ENCODE results near the gene WWC1. TPM values are rescaled to one million over a fixed set of nuclear protein-coding genes. Genes with fewer than 3 reads are reported as not detected.

The WWC1 gene
- total and polyA plus RNA-seq, 7 experiments from 2014 or later: 0.02 to 1.4 (median 0.66) TPM; not detected in 1

DNA sequence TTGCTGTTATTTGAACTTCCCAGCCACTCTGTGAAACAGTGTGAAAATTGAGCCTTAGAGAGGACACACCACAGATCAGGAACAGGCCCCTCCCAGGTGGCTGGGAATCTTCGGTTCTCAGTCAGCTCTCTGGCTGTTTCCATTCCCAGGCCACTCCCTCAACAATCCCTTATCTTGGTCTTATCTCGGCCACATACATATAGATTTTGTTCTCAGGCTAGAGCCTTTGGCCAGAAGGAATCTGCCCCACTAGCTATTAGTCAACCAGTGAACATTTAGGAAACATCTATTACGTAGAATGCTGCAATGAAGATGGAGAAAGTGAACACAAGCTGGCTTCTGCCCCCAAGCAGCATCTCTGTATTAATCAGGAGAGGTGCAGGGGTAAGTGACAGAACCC lies 21.0 kb upstream of the WWC1 start:
- intact Hi-C loops (cut with micrococcal nuclease): no loop called here
- ChIA-PET CTCF (no interaction called here), POLR2A (no interaction called here)
- no peaks in the 10 kb centered on the region for H3K9me3 ChIP-seq (ENCODE audit: control insufficient read depth in 2 of 3, low read length in 3 of 3)
- Mint-ChIP-seq H3K27me3 (peaks cover 0 to 21% (median 15%) of the 10 kb centered on the region in 5 donors), H3K4me1 (peaks cover 6 to 15% (median 10%) of the 10 kb centered on the region in 7 donors), H3K27ac (no peak overlapping the region), H3K9me3 (no peaks in the 10 kb centered on the region), H3K4me3 (peak overlapping the region in 1 of 10 donors; percentile 29), H3K36me3 (no peaks in the 10 kb centered on the region)
- no peak overlapping the region for H3K4me3 ChIP-seq (ENCODE audit: low read length)
- no peak overlapping the region for H3K27ac ChIP-seq (ENCODE audit: low read depth, low read length)
- no peaks in the 10 kb centered on the region for H3K36me3 ChIP-seq (ENCODE audit: control insufficient read depth in 2 of 3, insufficient read depth in 3 of 3, low read length in 3 of 3)
- DNase-seq (no peak), ATAC-seq (no peak)
- no peaks in the 10 kb centered on the region for H3K27me3 ChIP-seq (ENCODE audit: control insufficient read depth in 2 of 2, insufficient read depth in 2 of 2, low read length in 2 of 2)
- H3K4me1 ChIP-seq (ENCODE audit: control insufficient read depth in 2 of 2, insufficient read depth in 2 of 2, low read length in 2 of 2): peaks cover 0 to 7% of the 10 kb centered on the region in 2 donors

DNA sequence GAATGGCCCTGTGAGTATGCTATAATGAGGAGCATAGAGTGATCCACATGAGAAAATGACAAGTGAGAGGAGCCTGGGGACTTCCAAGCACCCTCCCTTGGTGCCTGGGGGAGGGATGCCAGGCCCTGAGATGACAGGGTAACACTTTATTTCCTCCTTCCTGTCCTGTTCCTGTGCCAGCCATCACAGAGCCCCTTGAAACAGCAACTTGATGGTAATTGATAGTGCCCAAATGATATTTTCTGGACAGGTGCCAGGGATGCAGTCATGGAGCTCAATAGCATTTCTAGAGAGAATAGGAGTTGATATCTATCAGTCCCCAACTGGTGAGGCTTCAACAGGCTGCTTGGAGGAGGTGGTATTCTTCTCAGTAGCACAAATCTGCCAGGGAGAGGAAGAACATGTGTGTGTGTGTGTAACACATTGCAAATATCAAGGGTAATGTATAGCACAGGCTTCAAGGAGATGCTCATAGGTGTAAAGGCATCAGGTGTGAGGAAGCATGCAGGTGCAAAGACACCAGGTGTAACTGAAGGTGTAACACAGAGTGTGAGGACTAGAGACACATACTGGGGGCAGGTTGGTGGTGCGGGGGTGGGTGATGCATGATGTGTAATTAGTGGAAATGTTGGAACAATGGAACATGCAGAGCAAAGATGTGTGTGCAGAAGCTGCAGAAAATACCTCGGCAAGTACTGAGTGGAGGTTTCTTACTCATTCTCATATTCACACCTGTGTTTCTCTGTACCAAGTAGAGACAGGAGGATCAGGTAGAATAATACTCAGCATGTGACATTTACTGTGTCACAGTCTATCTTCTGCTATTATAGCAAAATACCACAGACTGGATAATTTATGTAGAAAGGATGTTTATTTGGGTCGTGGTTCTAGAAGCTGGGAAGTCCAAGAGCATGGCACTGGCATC lies 18.1 kb upstream of the WWC1 start:
- Mint-ChIP-seq H3K27ac (no peak overlapping the region), H3K9me3 (no peaks in the 10 kb centered on the region)

DNA sequence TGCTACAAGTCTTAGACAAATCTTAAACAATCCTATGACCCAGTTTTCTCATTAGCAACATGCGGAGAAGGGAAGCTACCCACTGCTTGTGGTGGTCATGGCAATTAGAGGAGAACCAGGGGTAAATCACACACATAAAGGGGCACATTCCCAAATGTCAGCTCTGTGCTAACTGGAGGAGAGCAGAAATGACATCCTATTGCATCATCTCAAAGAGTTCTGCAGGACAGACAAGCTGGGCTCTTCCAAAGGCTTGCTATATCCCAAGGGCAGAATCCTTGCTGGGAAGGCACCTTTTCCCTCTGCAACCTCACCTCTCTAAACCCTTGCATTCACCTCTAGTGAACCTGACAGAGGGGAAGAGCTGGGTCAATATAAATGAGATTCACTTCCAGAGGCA lies 17.0 kb upstream of the WWC1 start:
- intact Hi-C loops (cut with micrococcal nuclease): no loop called here
- peaks cover 0 to 23% (median 8%) of the 10 kb centered on the region in 5 donors for H3K27me3 Mint-ChIP-seq
- Histone ChIP-seq H3K9me3 (ENCODE audit: control insufficient read depth in 2 of 3, low read length in 3 of 3) (no peaks in the 10 kb centered on the region), H3K36me3 (ENCODE audit: control insufficient read depth in 2 of 3, insufficient read depth in 3 of 3, low read length in 3 of 3) (no peaks in the 10 kb centered on the region), H3K27me3 (ENCODE audit: control insufficient read depth in 2 of 2, insufficient read depth in 2 of 2, low read length in 2 of 2) (no peaks in the 10 kb centered on the region), H3K4me3 (ENCODE audit: low read length) (no peak overlapping the region), H3K4me1 (ENCODE audit: control insufficient read depth in 2 of 2, insufficient read depth in 2 of 2, low read length in 2 of 2) (peaks cover 0 to 2% of the 10 kb centered on the region in 2 donors), H3K27ac (ENCODE audit: low read depth, low read length) (no peak overlapping the region)
- no peak overlapping the region for H3K27ac Mint-ChIP-seq
- ATAC-seq (no peak), DNase-seq (no peak)
- H3K4me3 Mint-ChIP-seq: no peak overlapping the region
- H3K36me3 Mint-ChIP-seq: peaks cover 0 to 3% (median 0%) of the 10 kb centered on the region in 5 donors
- peaks cover 0 to 2% (median 0%) of the 10 kb centered on the region in 7 donors for H3K4me1 Mint-ChIP-seq
- H3K9me3 Mint-ChIP-seq: no peaks in the 10 kb centered on the region
- ChIA-PET CTCF (no interaction called here), POLR2A (no interaction called here)

More for the DNA sequence above, 18.1 kb upstream of the WWC1 start:
- intact Hi-C loops (cut with micrococcal nuclease): no loop called here
- ChIA-PET CTCF (no interaction called here), POLR2A (no interaction called here)
- no peaks in the 10 kb centered on the region for H3K36me3 ChIP-seq (ENCODE audit: control insufficient read depth in 2 of 3, insufficient read depth in 3 of 3, low read length in 3 of 3)
- no peaks in the 10 kb centered on the region for H3K36me3 Mint-ChIP-seq
- DNase-seq (no peak), ATAC-seq (no peak)
- H3K4me1 Mint-ChIP-seq: peaks cover 6 to 13% (median 9%) of the 10 kb centered on the region in 7 donors
- peaks cover 0 to 23% (median 15%) of the 10 kb centered on the region in 5 donors for H3K27me3 Mint-ChIP-seq
- no peak overlapping the region for H3K4me3 ChIP-seq (ENCODE audit: low read length)
- H3K27ac ChIP-seq (ENCODE audit: low read depth, low read length): no peak overlapping the region
- H3K4me1 ChIP-seq (ENCODE audit: control insufficient read depth in 2 of 2, insufficient read depth in 2 of 2, low read length in 2 of 2): peaks cover 0 to 7% of the 10 kb centered on the region in 2 donors
- no peaks in the 10 kb centered on the region for H3K27me3 ChIP-seq (ENCODE audit: control insufficient read depth in 2 of 2, insufficient read depth in 2 of 2, low read length in 2 of 2)
- no peaks in the 10 kb centered on the region for H3K9me3 ChIP-seq (ENCODE audit: control insufficient read depth in 2 of 3, low read length in 3 of 3)
- H3K4me3 Mint-ChIP-seq: no peak overlapping the region

DNA sequence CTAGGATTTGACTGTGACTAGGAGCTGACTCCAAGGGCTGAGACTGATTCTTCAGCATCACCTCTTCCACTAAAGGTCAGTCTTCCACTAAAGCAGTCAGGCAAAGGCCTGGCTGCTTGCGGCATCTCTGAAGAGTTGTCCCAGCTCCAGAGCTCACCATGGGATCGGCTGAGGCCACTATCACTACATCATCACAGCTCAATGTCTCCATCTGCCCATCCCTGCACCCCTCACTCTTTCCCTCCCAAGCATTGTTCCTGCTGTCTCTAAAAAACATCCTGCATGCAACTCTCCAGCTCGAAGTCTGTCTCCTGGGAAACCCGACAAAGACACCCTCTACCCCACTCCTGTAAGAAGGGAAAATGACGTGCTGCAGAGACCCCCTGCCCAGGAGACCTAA lies 15.5 kb upstream of the WWC1 start:
- no peak for ATAC-seq
- Histone ChIP-seq H3K27me3 (ENCODE audit: control insufficient read depth in 2 of 2, insufficient read depth in 2 of 2, low read length in 2 of 2) (no peaks in the 10 kb centered on the region), H3K9me3 (ENCODE audit: control insufficient read depth in 2 of 3, low read length in 3 of 3) (no peaks in the 10 kb centered on the region), H3K4me1 (ENCODE audit: control insufficient read depth in 2 of 2, insufficient read depth in 2 of 2, low read length in 2 of 2) (no peaks in the 10 kb centered on the region), H3K36me3 (ENCODE audit: control insufficient read depth in 2 of 3, insufficient read depth in 3 of 3, low read length in 3 of 3) (no peaks in the 10 kb centered on the region), H3K4me3 (ENCODE audit: low read length) (no peak overlapping the region), H3K27ac (ENCODE audit: low read depth, low read length) (no peak overlapping the region)
- ChIA-PET CTCF (no interaction called here), POLR2A (no interaction called here)
- Mint-ChIP-seq H3K4me3 (no peak overlapping the region), H3K27ac (peak overlapping the region in 1 of 9 donors; percentile 45), H3K9me3 (no peaks in the 10 kb centered on the region), H3K27me3 (peaks cover 0 to 21% (median 3%) of the 10 kb centered on the region in 5 donors), H3K36me3 (peaks cover 0 to 4% (median 0%) of the 10 kb centered on the region in 5 donors), H3K4me1 (no peaks in the 10 kb centered on the region)
- no peak for DNase-seq
- intact Hi-C loops (cut with micrococcal nuclease): no loop called here

DNA sequence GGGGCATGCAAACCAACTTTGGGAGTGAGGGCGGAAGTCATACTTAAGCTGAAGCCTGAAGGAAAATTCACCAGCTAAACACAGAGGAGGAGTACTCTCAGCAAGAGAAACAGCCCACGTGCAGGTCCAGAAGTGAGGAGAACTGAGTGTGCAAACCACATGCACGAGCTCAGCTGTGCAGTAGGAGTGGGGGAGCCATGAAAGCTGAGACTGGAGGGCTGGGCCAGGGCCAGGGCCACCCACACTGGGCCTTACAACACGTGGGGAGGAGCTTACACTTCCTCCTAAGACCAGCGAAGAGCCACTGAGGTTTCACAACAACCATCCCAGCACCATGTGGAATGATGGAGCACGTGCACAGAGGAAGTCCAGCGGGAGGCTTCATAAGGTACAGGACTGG lies 9.3 kb upstream of the WWC1 start:
- H3K27me3 Mint-ChIP-seq: peaks cover 0 to 18% (median 6%) of the 10 kb centered on the region in 5 donors
- ChIA-PET POLR2A (no interaction called here), CTCF (interaction anchor here (0.7 kb wide), 1 partner anchor 8 kb away, joined by 3 read pairs; no protein-coding TSS in a partner anchor)
- ATAC-seq (peak; percentile 62), DNase-seq (no peak)
- no peak overlapping the region for H3K4me3 ChIP-seq (ENCODE audit: low read length)
- peaks cover 4 to 51% (median 23%) of the 10 kb centered on the region in 11 donors for H3K9me3 Mint-ChIP-seq
- H3K9me3 ChIP-seq (ENCODE audit: control insufficient read depth in 2 of 3, low read length in 3 of 3): peaks cover 0 to 12% (median 0%) of the 10 kb centered on the region in 3 experiments
- H3K4me3 Mint-ChIP-seq: peak overlapping the region in 1 of 10 donors; percentile 46
- H3K36me3 Mint-ChIP-seq: peaks cover 2 to 16% (median 4%) of the 10 kb centered on the region in 5 donors
- H3K4me1 ChIP-seq (ENCODE audit: control insufficient read depth in 2 of 2, insufficient read depth in 2 of 2, low read length in 2 of 2): no peaks in the 10 kb centered on the region
- no peak overlapping the region for H3K27ac ChIP-seq (ENCODE audit: low read depth, low read length)
- no peaks in the 10 kb centered on the region for H3K36me3 ChIP-seq (ENCODE audit: control insufficient read depth in 2 of 3, insufficient read depth in 3 of 3, low read length in 3 of 3)
- H3K27me3 ChIP-seq (ENCODE audit: control insufficient read depth in 2 of 2, insufficient read depth in 2 of 2, low read length in 2 of 2): no peaks in the 10 kb centered on the region
- intact Hi-C loops (cut with micrococcal nuclease): no loop called here
- no peak overlapping the region for H3K27ac Mint-ChIP-seq
- peaks cover 0 to 3% (median 0%) of the 10 kb centered on the region in 7 donors for H3K4me1 Mint-ChIP-seq

DNA sequence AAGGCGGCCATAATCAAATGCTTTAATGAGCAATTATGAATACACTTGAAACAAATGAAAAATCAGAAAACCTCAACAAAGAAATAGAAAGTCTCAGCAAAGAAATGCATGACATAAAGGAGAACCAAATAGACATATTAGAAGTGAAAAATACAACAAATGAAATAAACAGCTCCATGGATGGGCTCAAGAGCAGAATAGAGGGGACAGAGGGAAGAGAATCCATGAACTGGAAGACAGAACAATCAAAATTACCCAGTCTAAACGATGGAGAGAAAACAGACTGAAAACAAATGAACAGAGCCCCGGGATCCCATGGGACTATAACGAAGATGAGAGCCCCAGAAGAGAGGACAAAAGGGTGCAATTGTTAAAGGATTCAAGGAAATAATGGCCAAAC lies 6.6 kb upstream of the WWC1 start:
- ChIA-PET CTCF (no interaction called here), POLR2A (interaction anchor here (0.5 kb wide), 1 partner anchor 259 kb away, joined by 3 read pairs; no protein-coding TSS in a partner anchor)
- H3K27me3 ChIP-seq (ENCODE audit: control insufficient read depth in 2 of 2, insufficient read depth in 2 of 2, low read length in 2 of 2): no peaks in the 10 kb centered on the region
- peaks cover 0 to 12% (median 0%) of the 10 kb centered on the region in 3 experiments for H3K9me3 ChIP-seq (ENCODE audit: control insufficient read depth in 2 of 3, low read length in 3 of 3)
- Mint-ChIP-seq H3K27ac (no peak overlapping the region), H3K27me3 (peaks cover 0 to 36% (median 16%) of the 10 kb centered on the region in 5 donors), H3K36me3 (peaks cover 2 to 13% (median 4%) of the 10 kb centered on the region in 5 donors), H3K4me3 (no peak overlapping the region), H3K9me3 (peaks cover 4 to 51% (median 23%) of the 10 kb centered on the region in 11 donors), H3K4me1 (peaks cover 0 to 3% (median 2%) of the 10 kb centered on the region in 7 donors)
- H3K4me1 ChIP-seq (ENCODE audit: control insufficient read depth in 2 of 2, insufficient read depth in 2 of 2, low read length in 2 of 2): no peaks in the 10 kb centered on the region
- no peak overlapping the region for H3K4me3 ChIP-seq (ENCODE audit: low read length)
- no peak overlapping the region for H3K27ac ChIP-seq (ENCODE audit: low read depth, low read length)
- no peak for ATAC-seq
- no peaks in the 10 kb centered on the region for H3K36me3 ChIP-seq (ENCODE audit: control insufficient read depth in 2 of 3, insufficient read depth in 3 of 3, low read length in 3 of 3)
- intact Hi-C loops (cut with micrococcal nuclease): no loop called here
- no peak for DNase-seq

Measured in naive thymus-derived CD4-positive, alpha-beta T cell (primary cell).